Stimulated activated CD4-positive, alpha-beta T cell treated with anti-CD3 and anti-CD28 coated beads, Interleukin-1b, Interleukin-23, amount 100 ng/mL, for 1 hour (primary cell): ENCODE data around the gene IRF5.
"Not testable (repeated sequence)": the region's sequence is repeated elsewhere in the genome, so short reads cannot be mapped to it uniquely, and the experiment has no call there.

Source experiments
- DNase-seq, 2 donors: peaks; one replicate each; pipeline ENCODE4 v3.0.0-alpha.2; 2020; ENCODE audit warnings: low read depth in 2 of 2

The IRF5 gene

DNA sequence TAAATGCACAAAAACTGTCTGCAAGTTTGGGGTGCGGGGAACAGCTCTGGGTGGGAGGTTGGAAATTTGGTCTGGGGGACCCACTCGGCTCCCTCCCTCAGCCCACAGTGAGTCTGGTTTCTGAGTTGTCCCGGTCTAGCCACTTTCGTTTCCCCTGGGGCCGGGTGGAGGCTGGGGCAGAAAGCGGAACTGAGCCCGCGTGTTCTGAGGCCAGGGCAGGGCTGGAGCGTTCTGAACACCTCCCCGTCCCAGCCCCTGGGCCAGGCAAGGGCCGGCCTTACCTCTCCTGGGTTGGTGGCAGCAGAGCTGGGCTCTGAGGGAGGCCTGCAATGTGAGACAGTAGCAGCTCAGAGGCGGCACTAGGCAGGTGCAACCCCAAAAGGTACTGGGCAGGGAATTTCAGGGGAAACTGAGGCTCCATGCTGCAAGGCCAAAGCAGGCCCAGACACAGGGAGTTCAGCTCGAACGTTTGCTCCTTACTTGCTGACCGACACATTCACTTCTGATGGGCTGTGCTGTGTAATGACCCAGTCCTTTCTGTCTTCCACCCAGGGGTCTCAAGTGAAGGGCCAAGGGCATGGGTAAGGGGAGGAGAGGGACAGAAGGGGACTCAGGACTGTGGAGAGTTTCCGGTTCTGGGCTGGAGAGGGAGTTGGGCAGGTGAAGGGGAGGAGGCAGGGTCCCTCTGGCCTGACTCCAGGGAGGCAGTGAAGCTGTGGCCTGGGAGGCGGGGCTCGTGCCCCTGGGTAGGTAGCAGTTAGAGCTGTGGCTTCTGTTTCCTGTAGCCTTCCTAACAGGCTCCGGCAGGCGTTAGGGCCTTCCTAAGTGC lies 3.0 kb downstream of the IRF5 start:
- no peak for DNase-seq

GRCh38 chr7:128941323-128941890 lies 3.7 kb downstream of the IRF5 start:
- DNase-seq, result no peak

DNA sequence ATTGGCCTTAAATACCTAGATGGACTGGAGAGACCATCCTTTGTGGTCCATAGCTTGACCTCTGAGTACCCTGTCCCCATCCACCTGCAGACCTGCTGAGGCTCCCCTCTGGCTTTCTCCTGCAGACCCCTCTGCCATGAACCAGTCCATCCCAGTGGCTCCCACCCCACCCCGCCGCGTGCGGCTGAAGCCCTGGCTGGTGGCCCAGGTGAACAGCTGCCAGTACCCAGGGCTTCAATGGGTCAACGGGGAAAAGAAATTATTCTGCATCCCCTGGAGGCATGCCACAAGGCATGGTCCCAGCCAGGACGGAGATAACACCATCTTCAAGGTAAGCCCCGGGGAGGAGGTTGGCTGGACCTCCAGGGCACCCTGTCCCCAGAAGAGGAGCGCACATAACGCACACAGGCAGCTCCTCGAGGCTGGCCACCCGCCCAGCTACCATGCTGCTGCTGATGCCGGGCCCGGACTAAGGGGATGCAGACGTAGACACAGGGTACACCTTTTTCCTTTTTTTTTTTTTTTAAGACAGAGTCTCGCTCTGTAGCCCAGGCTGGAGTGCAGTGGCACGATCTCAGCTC lies 4.3 kb downstream of the IRF5 start:
- DNase-seq, result no peak

DNA sequence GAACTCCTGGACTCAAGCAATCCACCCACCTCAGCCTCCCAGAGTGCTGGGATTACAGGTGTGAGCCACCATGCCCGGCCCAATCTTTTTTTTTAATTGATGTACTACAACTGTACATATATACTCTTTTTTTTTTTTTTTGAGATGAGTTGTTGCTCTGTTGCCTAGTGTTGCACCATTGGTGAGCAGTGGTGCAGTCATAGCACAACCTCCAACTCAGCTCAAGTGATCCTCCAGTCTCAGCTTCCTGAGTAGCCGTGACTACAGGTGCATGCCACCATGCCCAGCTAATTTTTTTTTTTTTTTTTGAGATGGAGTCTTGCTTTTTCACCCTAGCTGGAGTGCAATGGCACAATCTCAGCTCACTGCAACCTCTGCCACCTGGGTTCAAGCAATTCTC lies 5.5 kb downstream of the IRF5 start:
- DNase-seq, result not testable (repeated sequence)

DNA sequence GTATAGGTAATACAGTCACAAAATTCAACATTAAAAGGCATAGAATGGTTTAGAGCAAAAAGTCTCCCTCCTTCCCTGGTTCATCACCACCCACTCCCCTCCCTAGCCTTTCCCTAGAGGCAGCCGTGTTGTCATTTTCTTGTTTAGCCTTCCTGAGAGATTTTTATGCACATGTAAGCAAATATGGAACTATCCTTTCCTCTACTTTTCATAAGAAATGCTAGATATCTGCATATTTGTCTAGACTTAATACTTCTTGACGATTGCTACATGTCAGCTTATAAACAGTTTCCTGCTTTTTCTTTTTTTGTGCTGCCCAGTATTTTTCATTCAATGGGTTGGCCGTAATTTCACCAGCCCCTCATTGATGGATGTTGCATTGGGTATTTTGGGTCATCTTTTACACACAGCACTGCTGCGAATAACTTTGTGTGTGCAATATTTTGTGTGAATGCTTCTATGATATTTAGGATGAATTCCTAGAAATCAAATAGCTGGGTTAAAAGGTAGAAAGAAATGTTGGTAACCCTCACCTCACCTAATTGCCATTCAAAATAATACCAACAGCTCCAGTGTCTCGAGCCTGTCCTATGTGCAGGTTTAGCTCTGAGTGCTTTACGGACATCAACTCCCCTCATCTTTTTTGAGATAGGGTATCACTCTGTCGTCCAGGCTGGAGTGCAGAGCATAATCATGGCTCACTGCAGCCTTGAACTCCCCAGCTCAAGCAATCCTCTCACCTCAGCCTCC lies 6.9 kb downstream of the IRF5 start:
- DNase-seq, result no peak

- no peak for DNase-seq
Observed at GRCh38 chr7:128945668-128946366, 8.1 kb downstream of the IRF5 start.

- DNase-seq, result no peak
Observed at GRCh38 chr7:128946936-128947830, 9.5 kb downstream of the IRF5 start.

DNA sequence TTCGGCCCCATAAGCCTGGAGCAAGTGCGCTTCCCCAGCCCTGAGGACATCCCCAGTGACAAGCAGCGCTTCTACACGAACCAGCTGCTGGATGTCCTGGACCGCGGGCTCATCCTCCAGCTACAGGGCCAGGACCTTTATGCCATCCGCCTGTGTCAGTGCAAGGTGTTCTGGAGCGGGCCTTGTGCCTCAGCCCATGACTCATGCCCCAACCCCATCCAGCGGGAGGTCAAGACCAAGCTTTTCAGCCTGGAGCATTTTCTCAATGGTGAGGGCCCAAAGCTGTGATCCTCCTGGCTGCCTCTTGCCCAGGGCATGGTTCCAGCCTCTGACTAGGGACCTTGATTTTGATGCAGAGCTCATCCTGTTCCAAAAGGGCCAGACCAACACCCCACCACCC lies 10.1 kb downstream of the IRF5 start:
- DNase-seq, result no peak

DNA sequence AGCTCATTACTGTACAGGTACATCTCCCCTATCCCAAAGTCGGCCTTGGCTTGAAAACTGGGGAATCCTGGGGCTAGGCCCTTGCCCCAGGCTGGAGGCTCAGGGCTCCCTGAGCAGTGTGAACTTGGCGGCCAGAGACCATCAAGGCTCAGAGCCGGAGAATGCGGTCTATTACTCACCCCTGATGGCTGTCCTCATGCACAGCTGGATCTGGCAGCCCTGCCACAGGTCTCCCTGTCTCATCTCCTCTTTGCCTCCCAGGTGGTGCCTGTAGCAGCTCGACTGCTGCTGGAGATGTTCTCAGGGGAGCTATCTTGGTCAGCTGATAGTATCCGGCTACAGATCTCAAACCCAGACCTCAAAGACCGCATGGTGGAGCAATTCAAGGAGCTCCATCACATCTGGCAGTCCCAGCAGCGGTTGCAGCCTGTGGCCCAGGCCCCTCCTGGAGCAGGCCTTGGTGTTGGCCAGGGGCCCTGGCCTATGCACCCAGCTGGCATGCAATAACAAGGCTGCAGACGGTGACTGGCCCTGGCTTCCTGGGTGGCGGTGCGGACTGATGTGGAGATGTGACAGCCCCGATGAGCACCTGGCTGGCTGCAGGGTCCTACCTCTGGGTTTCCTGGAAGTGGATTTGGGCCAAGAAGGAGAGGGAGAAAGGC lies 10.7 kb downstream of the IRF5 start:
- no peak for DNase-seq

DNA sequence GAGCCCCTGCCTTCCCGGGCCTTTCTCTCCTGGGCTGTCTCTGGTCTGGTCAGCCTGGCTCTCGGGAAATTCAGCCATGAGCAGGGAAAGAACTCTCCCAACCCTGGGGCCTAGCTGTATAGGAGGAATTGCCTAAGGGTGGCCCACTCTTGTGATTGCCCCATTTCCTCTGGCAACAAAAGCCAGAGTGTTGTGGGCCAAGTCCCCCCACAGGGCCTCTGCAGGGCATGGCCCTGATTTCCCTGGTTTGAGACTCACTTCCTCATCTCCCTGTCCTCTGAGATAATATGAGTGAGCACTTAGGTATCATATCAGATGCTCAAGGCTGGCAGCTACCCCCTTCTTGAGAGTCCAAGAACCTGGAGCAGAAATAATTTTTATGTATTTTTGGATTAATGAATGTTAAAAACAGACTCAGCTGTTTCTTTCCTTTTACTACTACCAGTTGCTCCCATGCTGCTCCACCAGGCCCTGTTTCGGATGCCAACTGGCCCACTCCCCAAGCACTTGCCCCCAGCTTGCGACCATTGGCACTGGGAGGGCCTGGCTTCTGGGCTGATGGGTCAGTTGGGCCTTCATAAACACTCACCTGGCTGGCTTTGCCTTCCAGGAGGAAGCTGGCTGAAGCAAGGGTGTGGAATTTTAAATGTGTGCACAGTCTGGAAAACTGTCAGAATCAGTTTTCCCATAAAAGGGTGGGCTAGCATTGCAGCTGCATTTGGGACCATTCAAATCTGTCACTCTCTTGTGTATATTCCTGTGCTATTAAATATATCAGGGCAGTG lies 11.4 kb downstream of the IRF5 start:
- DNase-seq, result no peak

- no peak for DNase-seq
Observed at GRCh38 chr7:128951296-128951695, 13.6 kb downstream of the IRF5 start.

DNA sequence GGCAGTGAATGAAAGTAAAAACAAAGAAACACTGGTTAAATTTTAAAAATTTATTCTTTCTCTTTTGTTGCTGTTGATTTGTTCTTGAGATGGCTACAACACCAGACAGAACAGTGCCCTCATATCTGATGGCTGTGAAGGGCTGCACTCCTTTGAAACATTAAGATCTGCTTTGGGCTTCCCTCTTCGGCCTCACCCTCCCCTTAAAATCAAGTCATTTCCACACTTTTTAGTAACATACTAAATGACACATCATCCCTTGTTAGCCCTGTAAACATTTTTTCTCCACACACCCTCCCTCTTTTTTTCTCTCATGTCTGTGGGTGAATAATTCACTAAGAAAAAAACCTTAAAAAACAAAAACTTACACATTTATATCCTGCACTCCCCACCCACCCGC lies 16.4 kb downstream of the IRF5 start:
- DNase-seq, result no peak

GRCh38 chr7:128954830-128955802 lies 17.4 kb downstream of the IRF5 start:
- DNase-seq, result no peak

DNA sequence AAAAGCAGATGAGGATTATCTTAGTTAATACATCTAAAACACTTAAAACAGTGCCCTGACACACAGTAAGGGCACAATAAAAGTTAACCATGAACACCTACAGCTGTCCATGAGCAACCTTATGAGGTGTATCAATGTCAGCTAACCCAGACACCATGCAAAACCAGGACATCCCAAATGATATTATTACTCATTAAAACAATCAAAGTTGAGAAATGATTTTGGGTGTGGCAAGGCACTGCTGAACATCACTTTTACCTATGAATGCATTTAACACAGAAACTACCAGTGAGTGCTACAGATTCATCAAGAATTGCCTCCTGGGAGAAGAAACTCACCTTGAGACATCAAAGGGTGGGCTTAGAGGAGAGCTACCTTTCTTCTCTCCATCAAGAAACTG lies 18.3 kb downstream of the IRF5 start:
- no peak for DNase-seq

GRCh38 chr7:128959296-128959695 lies 21.6 kb downstream of the IRF5 start:
- DNase-seq, result no peak

- no peak for DNase-seq
Observed at GRCh38 chr7:128961030-128961659, 23.4 kb downstream of the IRF5 start.

DNA sequence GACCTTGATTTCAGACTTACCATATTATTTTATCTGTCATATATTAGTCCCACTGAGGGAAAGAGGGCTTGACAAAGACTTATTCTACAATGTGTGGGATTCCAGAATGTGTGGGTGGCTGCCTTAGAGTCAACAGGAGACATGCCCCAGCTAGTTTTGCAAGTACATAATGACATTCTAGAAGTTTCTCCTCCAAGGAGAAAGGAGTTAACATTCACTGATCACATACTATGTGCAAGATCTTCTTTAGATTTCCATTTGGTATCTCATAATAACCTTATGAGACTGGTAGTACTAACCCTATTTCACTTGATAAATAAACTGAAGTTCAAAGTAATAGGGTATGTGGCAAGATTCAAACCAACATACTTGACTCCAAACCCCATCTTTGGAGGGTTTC lies 25.2 kb downstream of the IRF5 start:
- no peak for DNase-seq

DNA sequence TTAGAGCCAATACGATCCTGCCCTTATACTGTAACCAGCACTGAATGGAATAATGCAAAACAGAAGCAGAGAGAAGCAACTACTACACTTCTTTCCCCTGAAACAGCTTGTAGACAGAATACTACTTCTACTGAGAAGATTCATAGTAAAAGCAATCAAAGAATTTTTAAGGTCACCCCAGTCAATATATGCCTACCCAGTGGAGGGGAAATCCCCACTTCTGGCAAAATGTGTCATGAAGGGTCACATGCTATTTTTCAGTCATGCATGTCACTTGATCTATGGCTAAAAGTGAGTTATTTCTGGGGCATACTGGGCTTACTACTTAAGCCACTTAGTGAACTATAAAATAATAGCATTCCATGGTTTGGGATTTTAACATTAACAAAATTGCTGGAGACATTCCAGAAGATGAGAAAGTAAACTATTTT lies 25.6 kb downstream of the IRF5 start:
- DNase-seq, result no peak
